Esophagus muscularis mucosa (tissue), 4 donors: ENCODE results near the gene PRKAG2.

Experiments
- EP300 ChIP-seq: sonication (generic); formaldehyde crosslinking; IDR thresholded peaks from one replicate; pipeline ENCODE4 v1.6.1; 2017; ENCODE audit warnings: antibody characterized with exemption
- POLR2A ChIP-seq: fragments of 450-650 bp; IDR thresholded peaks from one replicate; pipeline ENCODE4 v1.6.1; 2017; ENCODE audit warnings: antibody characterized with exemption, moderate library complexity, mild to moderate bottlenecking, low read depth
- POLR2AphosphoS5 ChIP-seq, 2 donors: sonication (generic); formaldehyde crosslinking; IDR thresholded peaks; one replicate each; pipeline ENCODE4 v1.6.1; 2017; ENCODE audit warnings: antibody characterized with exemption in 2 of 2
- TF ChIP-seq, protein P1 (sequence below), 3 experiments: fragments of 200-600 bp in 2 of 3; fragments of 450-650 bp in 1 of 3; sonication (generic) in 2 of 3; IDR thresholded peaks; one replicate each; pipeline ENCODE4 v1.5.1; 2017 to 2019; ENCODE audit warnings: antibody characterized with exemption in 3 of 3, mild to moderate bottlenecking in 2 of 3, moderate library complexity in 1 of 3

GRCh38 chr7:151756866-151757265, 120.0 kb downstream of the PRKAG2 start:
- TF ChIP-seq, protein P1, sequence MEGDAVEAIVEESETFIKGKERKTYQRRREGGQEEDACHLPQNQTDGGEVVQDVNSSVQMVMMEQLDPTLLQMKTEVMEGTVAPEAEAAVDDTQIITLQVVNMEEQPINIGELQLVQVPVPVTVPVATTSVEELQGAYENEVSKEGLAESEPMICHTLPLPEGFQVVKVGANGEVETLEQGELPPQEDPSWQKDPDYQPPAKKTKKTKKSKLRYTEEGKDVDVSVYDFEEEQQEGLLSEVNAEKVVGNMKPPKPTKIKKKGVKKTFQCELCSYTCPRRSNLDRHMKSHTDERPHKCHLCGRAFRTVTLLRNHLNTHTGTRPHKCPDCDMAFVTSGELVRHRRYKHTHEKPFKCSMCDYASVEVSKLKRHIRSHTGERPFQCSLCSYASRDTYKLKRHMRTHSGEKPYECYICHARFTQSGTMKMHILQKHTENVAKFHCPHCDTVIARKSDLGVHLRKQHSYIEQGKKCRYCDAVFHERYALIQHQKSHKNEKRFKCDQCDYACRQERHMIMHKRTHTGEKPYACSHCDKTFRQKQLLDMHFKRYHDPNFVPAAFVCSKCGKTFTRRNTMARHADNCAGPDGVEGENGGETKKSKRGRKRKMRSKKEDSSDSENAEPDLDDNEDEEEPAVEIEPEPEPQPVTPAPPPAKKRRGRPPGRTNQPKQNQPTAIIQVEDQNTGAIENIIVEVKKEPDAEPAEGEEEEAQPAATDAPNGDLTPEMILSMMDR (IDR thresholded peaks at IDR 0.05): no peak
- TF ChIP-seq EP300 (no peak), POLR2A (no peak), POLR2AphosphoS5 (IDR thresholded peaks at IDR 0.05) (no peak)
